ENCODE results near the gene APOD.

- TF ChIP-seq POLR2A (IDR thresholded peaks at IDR 0.05; ENCODE audit: low read length) (no peak), GATA1 (IDR thresholded peaks at IDR 0.05; ENCODE audit: low read depth, low read length) (no peak)
Measured at GRCh38 chr3:195553268-195553667, 30.5 kb downstream of the APOD start.
